Body of pancreas (tissue), 4 donors: ENCODE results near the gene STPG4.

Experiments
- POLR2A ChIP-seq, 3 donors: fragments of 450-650 bp; IDR thresholded peaks; one replicate each; pipeline ENCODE4 v1.6.1; 2016; ENCODE audit warnings: antibody characterized with exemption in 3 of 3, mild to moderate bottlenecking in 2 of 3
- TF ChIP-seq, protein P1 (sequence below), 7 experiments: fragments of 450-650 bp in 4 of 7; fragments of 200-600 bp in 3 of 7; sonication (generic) in 3 of 7; IDR thresholded peaks; one replicate each; pipeline ENCODE4 v1.5.1; 2016 to 2019; ENCODE audit warnings: antibody characterized with exemption in 7 of 7

DNA sequence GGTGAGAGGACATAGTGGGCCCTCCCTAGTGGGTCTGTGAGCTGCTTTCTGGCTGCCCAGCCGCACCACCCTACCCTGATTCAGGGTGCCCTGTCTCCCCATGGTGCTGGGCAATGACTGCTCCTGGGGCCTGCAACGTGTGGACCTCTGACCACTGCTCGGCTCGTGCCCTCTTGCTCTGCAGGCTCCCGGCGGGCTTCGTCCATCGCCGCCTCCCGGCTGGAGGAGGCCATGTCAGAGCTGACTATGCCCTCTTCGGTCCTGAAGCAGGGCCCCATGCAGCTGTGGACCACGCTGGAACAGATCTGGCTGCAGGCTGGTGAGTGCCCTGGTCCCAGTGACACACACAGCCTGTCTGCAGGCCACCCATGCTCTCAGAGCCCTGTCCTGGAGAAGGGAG, 103.5 kb downstream of the STPG4 start:
- TF ChIP-seq, protein P1, sequence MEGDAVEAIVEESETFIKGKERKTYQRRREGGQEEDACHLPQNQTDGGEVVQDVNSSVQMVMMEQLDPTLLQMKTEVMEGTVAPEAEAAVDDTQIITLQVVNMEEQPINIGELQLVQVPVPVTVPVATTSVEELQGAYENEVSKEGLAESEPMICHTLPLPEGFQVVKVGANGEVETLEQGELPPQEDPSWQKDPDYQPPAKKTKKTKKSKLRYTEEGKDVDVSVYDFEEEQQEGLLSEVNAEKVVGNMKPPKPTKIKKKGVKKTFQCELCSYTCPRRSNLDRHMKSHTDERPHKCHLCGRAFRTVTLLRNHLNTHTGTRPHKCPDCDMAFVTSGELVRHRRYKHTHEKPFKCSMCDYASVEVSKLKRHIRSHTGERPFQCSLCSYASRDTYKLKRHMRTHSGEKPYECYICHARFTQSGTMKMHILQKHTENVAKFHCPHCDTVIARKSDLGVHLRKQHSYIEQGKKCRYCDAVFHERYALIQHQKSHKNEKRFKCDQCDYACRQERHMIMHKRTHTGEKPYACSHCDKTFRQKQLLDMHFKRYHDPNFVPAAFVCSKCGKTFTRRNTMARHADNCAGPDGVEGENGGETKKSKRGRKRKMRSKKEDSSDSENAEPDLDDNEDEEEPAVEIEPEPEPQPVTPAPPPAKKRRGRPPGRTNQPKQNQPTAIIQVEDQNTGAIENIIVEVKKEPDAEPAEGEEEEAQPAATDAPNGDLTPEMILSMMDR (IDR thresholded peaks at IDR 0.05) = no peak
- TF ChIP-seq POLR2A (IDR thresholded peaks at IDR 0.05) = no peak
